GM18526 (cell line): ENCODE results near the gene DRAM2.

Experiments used
- POLR2A ChIP-seq: IDR thresholded peaks from 3 replicates; pipeline ENCODE4 v1.6.1; 2011; ENCODE audit not compliant: insufficient read length; ENCODE audit errors: extremely low read depth

Gene DRAM2

DNA sequence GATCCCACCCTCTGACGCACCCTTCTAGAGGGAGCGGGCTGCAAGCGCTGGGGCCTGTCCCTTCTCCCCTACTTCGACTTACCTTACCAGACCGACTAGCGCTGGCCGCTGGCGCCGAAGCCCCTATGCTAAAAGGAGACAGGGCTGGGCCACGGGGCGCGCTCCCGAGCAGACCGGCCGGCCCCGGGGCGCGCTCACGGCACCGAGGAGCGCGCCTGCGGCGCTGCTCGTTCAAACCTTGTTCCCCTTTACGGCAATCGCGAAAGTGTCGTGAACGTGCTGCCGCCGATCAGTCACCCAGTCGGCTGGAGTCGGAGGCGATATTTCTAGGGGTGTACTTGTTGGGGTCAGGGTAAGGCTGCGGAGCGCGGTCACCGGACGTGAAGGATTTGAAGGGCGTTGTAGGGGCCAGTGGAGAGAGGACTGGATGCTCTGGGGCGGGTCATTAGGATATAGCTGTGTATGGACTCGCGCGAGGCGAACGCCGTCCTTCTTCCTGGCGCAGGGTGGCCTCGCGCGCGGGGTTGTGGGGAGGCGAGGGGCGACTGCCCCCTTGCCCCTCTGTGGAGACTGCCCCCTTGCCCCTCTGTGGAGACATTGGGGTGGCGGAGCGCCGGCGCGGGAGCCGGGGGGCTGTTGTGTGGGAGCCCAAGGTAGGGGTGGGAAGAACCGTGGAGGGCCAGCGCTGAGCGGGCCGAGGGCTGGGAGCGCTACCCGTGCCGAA is at the start of gene DRAM2, which contains the start of gene CEPT1:
Gene DRAM2, minus strand, starts transcription at position 138 of the 724 bp plus-strand sequence. CDS start 8,539 bp downstream, outside the sequence.
Gene CEPT1, plus strand, starts transcription at position 268 of the 724 bp plus-strand sequence. CDS start 7,492 bp downstream, outside the sequence.
- TF ChIP-seq POLR2A: peak; percentile 85

DNA sequence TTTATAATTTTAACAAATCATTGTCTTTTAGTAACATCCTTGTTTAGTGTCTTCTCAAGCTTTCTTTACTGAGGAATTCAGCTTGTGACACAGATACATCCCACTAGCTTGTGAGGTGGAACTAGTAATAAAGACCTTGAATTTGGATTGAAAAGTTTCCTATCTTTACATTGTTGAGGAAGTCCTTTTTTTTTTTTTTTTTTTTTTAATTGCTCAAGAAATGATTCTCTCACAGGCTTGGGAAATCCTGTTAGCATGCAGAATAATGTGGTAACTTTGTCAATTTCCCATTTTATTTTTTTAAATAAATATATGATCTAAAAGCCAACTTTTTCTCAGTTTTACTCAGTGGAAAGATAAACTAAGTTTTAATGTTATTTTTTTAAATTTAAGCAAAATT is 44.8 kb upstream of the DRAM2 start:
- no peak for TF ChIP-seq POLR2A

DNA sequence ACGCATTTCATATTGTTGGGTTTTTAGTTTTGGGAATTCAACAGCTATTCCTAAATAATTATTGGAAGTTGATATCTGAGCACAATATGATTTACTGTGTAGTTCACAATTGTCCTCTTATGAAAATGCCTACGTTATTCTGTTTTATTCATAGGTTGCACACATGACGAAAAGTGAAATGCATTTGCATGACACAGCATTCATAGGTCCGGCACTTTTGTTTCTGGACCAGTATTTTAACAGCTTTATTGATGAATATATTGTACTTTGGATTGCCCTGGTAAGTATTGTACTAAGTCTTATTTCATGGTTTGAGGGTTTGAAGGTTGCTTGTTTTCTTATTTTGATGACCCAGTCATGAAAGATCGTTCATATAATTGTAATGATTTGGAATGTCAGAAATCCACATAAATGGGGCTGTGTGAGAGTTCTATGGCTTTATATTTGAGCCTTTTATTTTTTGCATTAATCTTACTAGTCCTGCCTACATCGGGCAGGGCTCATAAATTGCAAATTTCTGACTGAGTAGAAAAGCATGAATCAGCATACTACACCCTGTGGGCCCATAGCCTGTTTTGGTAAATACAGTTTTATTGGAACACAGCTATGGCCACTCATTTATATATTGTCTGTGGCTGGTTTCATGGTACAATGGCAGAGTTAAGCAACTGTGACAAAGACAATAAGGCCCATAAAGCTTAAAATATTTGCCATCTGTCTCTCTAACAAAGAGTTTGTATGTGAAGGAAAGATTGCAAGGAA is 43.6 kb upstream of the DRAM2 start:
- no peak for TF ChIP-seq POLR2A

DNA sequence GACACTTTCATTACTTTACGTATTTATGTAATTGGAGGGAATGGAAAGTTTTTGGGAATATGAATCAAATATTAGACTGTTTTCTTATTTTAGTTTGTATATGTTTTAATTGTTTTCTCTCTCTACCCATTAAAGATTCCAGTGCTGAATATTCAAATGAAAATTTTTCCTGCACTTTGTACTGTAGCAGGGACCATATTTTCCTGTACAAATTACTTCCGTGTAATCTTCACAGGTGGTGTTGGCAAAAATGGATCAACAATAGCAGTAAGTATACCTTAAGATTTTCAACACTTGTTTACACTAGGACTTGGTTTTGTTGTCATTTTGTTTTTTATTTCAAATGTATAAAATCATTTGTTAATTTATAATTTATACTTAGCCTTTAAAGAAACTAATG is 42.2 kb upstream of the DRAM2 start:
- no peak for TF ChIP-seq POLR2A

DNA sequence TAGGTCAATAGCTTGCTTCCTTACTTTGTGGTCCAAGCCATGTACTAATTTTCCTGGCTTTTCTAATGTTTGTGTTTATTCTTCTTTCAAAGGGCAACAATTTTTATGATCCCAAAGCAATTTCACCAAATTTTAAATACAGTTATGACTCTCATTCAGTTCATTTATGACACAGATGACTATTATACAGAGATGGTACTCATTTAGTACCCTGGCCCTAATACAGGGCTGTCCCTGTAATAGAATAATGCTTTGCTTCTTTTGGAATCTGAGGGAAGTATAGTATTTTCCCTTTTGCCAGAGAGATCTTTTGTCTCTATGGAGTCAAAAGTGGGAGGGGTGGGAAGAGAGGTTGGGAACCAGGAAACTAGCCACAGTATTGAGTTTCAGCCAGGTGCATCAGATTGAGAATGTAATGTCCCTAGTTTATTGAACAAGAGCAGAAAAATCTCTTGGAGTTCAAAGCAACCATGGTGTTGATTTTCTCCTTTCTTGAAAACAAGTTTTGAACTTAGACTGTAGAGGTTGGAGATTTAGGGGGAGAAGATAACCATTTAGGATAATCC is 40.2 kb upstream of the DRAM2 start:
- TF ChIP-seq POLR2A: no peak

DNA sequence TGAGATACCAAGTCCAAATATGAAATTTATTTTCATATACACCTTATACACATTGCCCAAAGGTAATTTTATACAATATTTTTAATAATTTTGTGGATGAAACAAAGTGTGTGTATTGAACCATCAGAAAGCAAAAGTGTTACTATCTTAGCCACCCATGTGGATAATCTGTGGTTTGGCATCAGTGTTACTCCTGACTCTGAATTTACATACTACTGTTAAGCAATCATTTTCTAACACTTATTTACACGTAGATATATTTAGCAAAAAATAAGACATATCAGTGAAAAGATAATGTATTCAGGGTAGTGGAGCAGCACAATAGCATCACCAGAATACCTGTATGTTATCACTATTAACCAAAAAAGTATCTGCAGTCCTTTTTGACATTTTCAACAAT is 36.8 kb upstream of the DRAM2 start:
- TF ChIP-seq POLR2A: no peak

DNA sequence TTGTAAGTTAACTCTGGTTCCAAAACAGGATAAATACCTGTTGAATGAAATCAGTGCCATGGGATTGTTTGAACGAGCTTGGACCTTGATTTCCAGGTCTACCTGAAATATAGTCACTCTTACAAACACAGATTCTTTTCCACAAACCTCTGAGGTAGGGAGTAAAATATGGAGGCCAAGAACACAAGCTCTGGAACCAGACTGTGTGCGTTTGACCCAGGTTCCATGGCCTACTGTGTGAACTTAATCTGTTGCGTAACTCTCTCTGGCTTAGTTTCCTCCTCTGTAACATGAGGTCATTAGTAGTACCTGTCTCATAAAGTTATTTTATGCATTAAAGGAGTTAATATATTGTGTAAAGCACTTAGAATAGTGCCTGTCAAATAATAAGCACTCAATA is 35.5 kb upstream of the DRAM2 start:
- no peak for TF ChIP-seq POLR2A

DNA sequence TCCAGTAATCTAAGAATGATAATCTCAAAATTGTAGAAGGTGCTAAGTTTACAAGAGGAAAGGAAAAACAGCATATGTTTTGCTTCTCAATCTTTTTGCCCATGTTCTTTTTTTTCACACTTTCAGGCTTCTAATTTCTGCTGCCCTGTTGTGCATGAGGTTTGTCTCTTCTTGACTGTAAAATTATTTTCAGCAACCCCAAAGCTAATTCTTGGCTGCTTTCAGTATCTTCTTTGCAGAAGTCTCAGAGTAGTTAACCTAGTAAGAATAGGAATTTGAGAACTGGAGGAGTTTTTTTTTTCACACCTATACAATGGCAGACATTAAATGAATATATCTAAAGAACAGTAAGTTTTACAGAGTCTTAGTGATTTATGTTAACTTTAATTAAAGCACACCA is 34.2 kb upstream of the DRAM2 start:
- no peak for TF ChIP-seq POLR2A

DNA sequence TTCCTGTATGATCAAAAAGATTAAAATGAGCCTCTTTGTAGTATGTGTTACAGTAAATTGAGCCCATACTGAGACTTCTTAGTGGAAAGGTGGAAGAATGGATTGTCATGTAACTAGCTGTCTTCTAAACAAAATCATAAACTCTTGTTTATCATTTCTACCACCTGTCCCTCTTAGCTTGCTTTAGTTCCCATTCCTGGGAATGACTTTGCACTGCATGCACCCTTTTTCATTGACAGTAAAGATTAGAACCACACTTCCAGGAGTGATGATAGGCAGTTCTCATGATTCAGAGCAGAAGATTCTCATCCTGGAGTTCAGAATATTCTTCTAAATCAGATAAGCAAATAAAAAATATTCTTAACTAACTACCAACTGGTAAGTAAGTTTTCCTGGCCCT is 32.6 kb upstream of the DRAM2 start:
- TF ChIP-seq POLR2A: no peak

DNA sequence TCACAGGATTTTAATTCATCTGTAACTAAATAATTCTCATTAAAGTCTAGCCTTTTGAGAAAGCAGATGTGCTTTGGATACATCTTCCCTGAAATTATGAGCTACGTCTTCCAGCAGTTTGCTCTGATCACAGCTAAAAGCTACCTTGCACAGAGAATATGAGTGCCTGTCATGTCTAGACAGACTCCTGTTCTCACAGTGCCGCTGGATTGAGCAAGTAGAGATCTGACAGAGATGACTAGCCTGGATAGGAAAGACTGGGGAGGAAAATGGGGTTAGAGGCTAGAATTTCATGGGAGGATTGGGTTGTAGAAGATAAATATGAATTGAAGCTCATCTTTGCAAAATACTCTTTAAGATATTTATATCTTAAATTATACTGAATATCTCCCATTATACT is 24.3 kb upstream of the DRAM2 start:
- TF ChIP-seq POLR2A: no peak

DNA sequence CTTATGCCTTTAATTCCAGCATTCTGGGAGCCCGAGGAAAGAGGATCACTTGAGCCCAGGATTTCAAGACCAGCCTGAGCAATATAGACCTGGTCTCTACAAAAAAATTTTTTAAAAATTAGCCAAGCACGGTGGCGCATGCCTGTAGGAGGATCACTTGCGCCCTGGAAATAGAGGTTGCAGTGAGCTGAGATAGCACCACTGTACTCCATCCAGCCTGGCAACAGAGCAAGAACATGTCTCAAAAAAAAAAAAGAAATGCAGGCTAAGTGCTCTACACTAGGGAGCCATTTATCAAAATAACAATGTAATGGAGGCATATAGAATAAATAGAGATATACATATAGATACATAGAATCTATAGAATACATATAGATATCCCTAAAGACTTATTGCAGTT is 23.5 kb upstream of the DRAM2 start:
- TF ChIP-seq POLR2A: no peak

DNA sequence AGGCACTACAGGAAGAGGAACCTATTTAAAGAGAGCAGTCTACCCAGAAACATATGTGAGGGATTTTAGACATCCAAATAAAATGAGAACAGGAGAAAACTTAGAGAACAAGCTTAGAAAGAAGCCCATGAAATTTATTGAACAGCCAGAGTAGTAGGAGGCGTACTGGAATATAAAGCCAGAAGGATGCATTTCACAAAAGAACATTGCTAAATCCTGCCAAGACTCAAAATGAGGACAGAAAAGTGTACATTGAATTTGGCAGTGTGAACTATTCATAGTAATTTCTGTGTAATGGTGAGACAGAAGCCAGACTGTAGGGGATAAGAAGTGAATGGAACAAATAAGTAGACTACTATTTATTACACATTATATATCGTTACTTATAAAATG is 22.6 kb upstream of the DRAM2 start:
- TF ChIP-seq POLR2A: no peak

DNA sequence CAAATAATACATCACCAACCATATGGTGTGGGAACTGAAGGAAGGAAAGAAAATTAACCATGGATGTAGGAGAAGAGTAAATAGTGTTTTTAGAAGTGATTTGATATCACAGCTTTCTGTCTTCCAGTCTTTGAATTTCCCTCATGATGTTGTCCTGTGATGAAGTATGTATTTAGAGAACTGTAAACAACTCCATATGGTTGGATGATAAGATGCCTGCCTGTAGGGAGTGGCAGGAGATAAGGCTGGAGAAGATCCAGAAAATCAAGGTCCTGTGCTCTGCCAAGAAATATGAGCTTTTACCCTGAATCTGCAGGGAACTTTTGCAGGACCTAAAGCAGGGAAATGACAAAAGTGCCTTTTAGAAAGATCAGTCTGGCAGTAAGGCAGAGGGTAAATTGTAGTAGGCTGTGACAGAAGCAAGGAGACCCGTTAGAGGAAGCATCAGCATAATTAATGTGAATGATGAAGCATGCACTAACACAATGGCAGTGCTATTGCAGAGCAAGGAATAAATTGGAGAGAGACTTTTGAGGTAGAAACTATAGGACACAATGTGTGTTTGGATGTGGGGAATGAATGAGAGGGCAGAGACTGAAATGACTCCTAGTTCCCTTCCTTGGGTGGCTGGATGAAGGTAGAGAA is 22.1 kb upstream of the DRAM2 start:
- TF ChIP-seq POLR2A: no peak

DNA sequence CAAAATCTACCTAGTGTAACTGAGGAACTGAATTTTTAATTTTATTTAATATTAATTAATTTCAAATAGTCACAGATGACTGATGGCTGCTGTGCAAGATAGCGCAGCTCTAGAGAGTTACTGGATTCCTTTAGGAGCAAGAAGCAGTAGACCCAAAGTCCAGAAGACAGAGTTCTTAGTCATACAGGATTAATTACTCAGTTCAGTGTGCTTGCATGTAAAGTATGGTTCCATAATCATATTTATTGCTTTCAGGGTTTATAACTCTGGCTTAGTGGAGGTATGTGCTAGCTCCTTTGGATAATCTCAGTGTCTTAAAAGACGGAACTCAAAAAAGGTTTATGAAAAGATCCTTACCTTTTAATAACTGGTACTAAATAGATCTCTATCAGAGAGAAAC is 17.5 kb upstream of the DRAM2 start:
- TF ChIP-seq POLR2A: no peak
